HG03354 (cell line): ENCODE measurements around the gene LAMA2.
A peak's percentile ranks its signal among the peaks of the same experiment; 100 is the strongest.

ENCODE experiments used
- ATAC-seq: cut with Tn5 transposase; IDR thresholded peaks from one replicate; pipeline ENCODE4 v1.9.1; 2021; ENCODE audit warnings: mild to moderate bottlenecking; ENCODE audit not compliant: unreplicated experiment, poor library complexity, severe bottlenecking

The LAMA2 gene

GRCh38 chr6:129492260-129492659, 609.3 kb downstream of the LAMA2 start:
- no peak for ATAC-seq

- ATAC-seq: no peak
These were observed 610.5 kb downstream of the LAMA2 start for GRCh38 chr6:129493354-129493902.

GRCh38 chr6:129494099-129494498, 611.2 kb downstream of the LAMA2 start:
- ATAC-seq: no peak

- ATAC-seq: no peak
These were observed 611.6 kb downstream of the LAMA2 start for GRCh38 chr6:129494586-129494985.

GRCh38 chr6:129495652-129496051, 612.7 kb downstream of the LAMA2 start:
- no peak for ATAC-seq

- no peak for ATAC-seq
These were observed 614.8 kb downstream of the LAMA2 start for GRCh38 chr6:129497481-129498441.

- no peak for ATAC-seq
These were observed 615.6 kb downstream of the LAMA2 start for GRCh38 chr6:129498541-129498940.

- ATAC-seq: peak; percentile 77
These were observed 616.3 kb downstream of the LAMA2 start for GRCh38 chr6:129498950-129499842.

GRCh38 chr6:129499843-129500219, 616.9 kb downstream of the LAMA2 start:
- no peak for ATAC-seq

GRCh38 chr6:129500958-129501739, 618.2 kb downstream of the LAMA2 start:
- peak; percentile 43 for ATAC-seq

- ATAC-seq: no peak
These were observed 619.1 kb downstream of the LAMA2 start for GRCh38 chr6:129501740-129502660.

GRCh38 chr6:129504456-129504855, 621.5 kb downstream of the LAMA2 start:
- no peak for ATAC-seq

GRCh38 chr6:129507059-129507807, 624.3 kb downstream of the LAMA2 start:
- no peak for ATAC-seq

- ATAC-seq: no peak
These were observed 624.9 kb downstream of the LAMA2 start for GRCh38 chr6:129507846-129508245.

- no peak for ATAC-seq
These were observed 625.7 kb downstream of the LAMA2 start for GRCh38 chr6:129508477-129509145.

GRCh38 chr6:129510950-129511349, 628.0 kb downstream of the LAMA2 start:
- no peak for ATAC-seq

- no peak for ATAC-seq
These were observed 630.5 kb downstream of the LAMA2 start for GRCh38 chr6:129513471-129513870.
